ENCODE measurements around the gene TCF4. TPM values are rescaled to one million over a fixed set of nuclear protein-coding genes. Genes with fewer than 3 reads are reported as not detected.

The TCF4 gene
- total RNA-seq, 2 experiments from 2014 or later, result 75.9 to 76.0 TPM

- no peak overlapping the region for H3K4me3 ChIP-seq (ENCODE audit: low read depth, low read length, poor library complexity, severe bottlenecking)
- H3K79me2 ChIP-seq (ENCODE audit: insufficient read depth, low read depth, low read length), result no peaks in the 10 kb centered on the region
- no peak overlapping the region for H3K27ac ChIP-seq (ENCODE audit: low read depth, low read length, poor library complexity, severe bottlenecking)
- ChIA-PET CTCF (ENCODE audit: unreplicated experiment) (no interaction called here), POLR2A (interaction anchor here (1.3 kb wide), 1 partner anchor 69 kb away, joined by 3 read pairs; no protein-coding TSS in a partner anchor)
- no peak overlapping the region for H2AFZ ChIP-seq (ENCODE audit: low read length)
- no peaks in the 10 kb centered on the region for H3K9me2 ChIP-seq (ENCODE audit: insufficient read depth, low read length)
- intact Hi-C loops (cut with micrococcal nuclease; ENCODE audit: unreplicated experiment), result no loop called here
- no peak overlapping the region for H3K4me2 ChIP-seq (ENCODE audit: low read length)
- H3K4me1 ChIP-seq (ENCODE audit: insufficient read depth, low read length, poor library complexity, severe bottlenecking), result no peaks in the 10 kb centered on the region
- TF ChIP-seq EZH2phosphoT487 (IDR thresholded peaks at IDR 0.05; ENCODE audit: borderline replicate concordance, low read depth, low read length), result no peak
- TF ChIP-seq CTCF (conservative IDR thresholded peaks at IDR 0.05; ENCODE audit: low read length), result no peak
- H3K9me3 ChIP-seq (ENCODE audit: low read length), result no peaks in the 10 kb centered on the region
- no TSS peak for BruUV-seq (replicated peaks)
- peaks cover 28% of the 10 kb centered on the region for H3K36me3 ChIP-seq (ENCODE audit: insufficient read depth, low read length)
- no peaks in the 10 kb centered on the region for H4K20me1 ChIP-seq (ENCODE audit: insufficient read depth, low read length)
- no peak for DNase-seq (ENCODE audit: low spot score)
Measured at GRCh38 chr18:55243255-55243654, 344.7 kb downstream of the TCF4 start.

DNA sequence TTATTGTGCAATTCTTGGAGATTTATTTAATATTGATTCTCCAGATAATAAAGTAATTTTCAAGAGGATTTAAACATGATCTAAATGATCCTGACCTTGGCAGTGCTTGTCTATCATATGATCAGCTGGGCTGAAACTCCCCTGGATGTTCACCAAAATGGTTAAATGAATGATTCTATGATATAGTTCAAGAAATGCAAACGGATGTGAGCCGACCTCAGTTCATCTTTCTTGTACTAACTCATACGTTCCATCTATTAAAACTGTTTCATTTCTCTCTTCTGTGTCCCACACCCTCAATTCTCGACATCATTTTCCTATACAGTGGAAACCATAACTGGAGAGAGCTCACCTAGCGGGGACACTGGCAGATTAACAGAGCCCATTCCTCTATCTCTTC, 347.0 kb downstream of the TCF4 start:
- no peak for TF ChIP-seq CTCF (conservative IDR thresholded peaks at IDR 0.05; ENCODE audit: low read length)
- no peak for TF ChIP-seq EZH2phosphoT487 (IDR thresholded peaks at IDR 0.05; ENCODE audit: borderline replicate concordance, low read depth, low read length)
- Histone ChIP-seq H4K20me1 (ENCODE audit: insufficient read depth, low read length) (no peaks in the 10 kb centered on the region), H3K4me3 (ENCODE audit: low read depth, low read length, poor library complexity, severe bottlenecking) (no peak overlapping the region), H3K36me3 (ENCODE audit: insufficient read depth, low read length) (peaks cover 16% of the 10 kb centered on the region; the same call in 1 of the 2 replicates), H3K4me1 (ENCODE audit: insufficient read depth, low read length, poor library complexity, severe bottlenecking) (no peaks in the 10 kb centered on the region), H3K9me3 (ENCODE audit: low read length) (no peaks in the 10 kb centered on the region), H2AFZ (ENCODE audit: low read length) (no peak overlapping the region), H3K4me2 (ENCODE audit: low read length) (no peak overlapping the region), H3K27ac (ENCODE audit: low read depth, low read length, poor library complexity, severe bottlenecking) (no peak overlapping the region), H3K9me2 (ENCODE audit: insufficient read depth, low read length) (no peaks in the 10 kb centered on the region), H3K79me2 (ENCODE audit: insufficient read depth, low read depth, low read length) (no peaks in the 10 kb centered on the region)
- no peak for DNase-seq (ENCODE audit: low spot score)
- intact Hi-C loops (cut with micrococcal nuclease; ENCODE audit: unreplicated experiment), result no loop called here
- CTCF ChIA-PET (ENCODE audit: unreplicated experiment), result no interaction called here
- POLR2A ChIA-PET, result no interaction called here
- BruUV-seq (replicated peaks), result no TSS peak

- no peaks in the 10 kb centered on the region for H3K4me1 ChIP-seq (ENCODE audit: insufficient read depth, low read length, poor library complexity, severe bottlenecking)
- no peak overlapping the region for H3K4me3 ChIP-seq (ENCODE audit: low read depth, low read length, poor library complexity, severe bottlenecking)
- no peaks in the 10 kb centered on the region for H4K20me1 ChIP-seq (ENCODE audit: insufficient read depth, low read length)
- no peak overlapping the region for H3K27ac ChIP-seq (ENCODE audit: low read depth, low read length, poor library complexity, severe bottlenecking)
- H3K79me2 ChIP-seq (ENCODE audit: insufficient read depth, low read depth, low read length), result no peaks in the 10 kb centered on the region
- DNase-seq (ENCODE audit: low spot score), result no peak
- no peaks in the 10 kb centered on the region for H3K9me3 ChIP-seq (ENCODE audit: low read length)
- no peak overlapping the region for H2AFZ ChIP-seq (ENCODE audit: low read length)
- POLR2A ChIA-PET, result no interaction called here
- no peak overlapping the region for H3K4me2 ChIP-seq (ENCODE audit: low read length)
- peaks cover 16% of the 10 kb centered on the region; the same call in 1 of the 2 replicates for H3K36me3 ChIP-seq (ENCODE audit: insufficient read depth, low read length)
- no peaks in the 10 kb centered on the region for H3K9me2 ChIP-seq (ENCODE audit: insufficient read depth, low read length)
- intact Hi-C loops (cut with micrococcal nuclease; ENCODE audit: unreplicated experiment), result loop anchor here (10.0 kb wide), 3 partner anchors 175 to 1335 kb away; no protein-coding TSS in a partner anchor
- TF ChIP-seq EZH2phosphoT487 (IDR thresholded peaks at IDR 0.05; ENCODE audit: borderline replicate concordance, low read depth, low read length), result no peak
- CTCF ChIA-PET (ENCODE audit: unreplicated experiment), result no interaction called here
- no TSS peak for BruUV-seq (replicated peaks)
Measured at GRCh38 chr18:55239740-55240139, 348.3 kb downstream of the TCF4 start.

All from OCI-LY7 (cell line).